ENCODE data around the gene KSR1.

GRCh38 chr17:27620721-27621120, 164.5 kb downstream of the KSR1 start:
- no peak for TF ChIP-seq POLR2AphosphoS5 (IDR thresholded peaks at IDR 0.05; ENCODE audit: low read depth, low read length)
- TF ChIP-seq CTCF (IDR thresholded peaks at IDR 0.05), result no peak
- TF ChIP-seq USF1 (IDR thresholded peaks at IDR 0.05; ENCODE audit: borderline replicate concordance, low read depth), result no peak
- no peak for TF ChIP-seq YY1 (IDR thresholded peaks at IDR 0.05; ENCODE audit: low read depth)
- TF ChIP-seq FOXM1 (IDR thresholded peaks at IDR 0.05; ENCODE audit: low read depth), result no peak
- no peak for TF ChIP-seq NRF1 (IDR thresholded peaks at IDR 0.05; ENCODE audit: low read depth, low read length)
- TF ChIP-seq SMC3 (IDR thresholded peaks at IDR 0.05; ENCODE audit: low read depth, low read length), result no peak
- no peak for TF ChIP-seq EZH2phosphoT487 (IDR thresholded peaks at IDR 0.05; ENCODE audit: borderline replicate concordance, low read depth)
- no peak for TF ChIP-seq USF2 (IDR thresholded peaks at IDR 0.05; ENCODE audit: borderline replicate concordance, low read depth, low read length)
- no peak for TF ChIP-seq GATA2 (CRISPR knock-in tag; IDR thresholded peaks at IDR 0.05)
- TF ChIP-seq TCF12 (IDR thresholded peaks at IDR 0.05), result no peak
- no peak for TF ChIP-seq REST (IDR thresholded peaks at IDR 0.05; ENCODE audit: low read depth, low read length)
- no peak for TF ChIP-seq MEF2A (IDR thresholded peaks at IDR 0.05; ENCODE audit: borderline replicate concordance, low read depth)
